Measurements from ENCODE around the gene DYNLT5. TPM values are rescaled to one million over a fixed set of nuclear protein-coding genes. Genes with fewer than 3 reads are reported as not detected.

Gene DYNLT5
- total RNA-seq, 1 experiment from 2014 or later: 0.83 TPM

GRCh38 chr1:66787641-66788040, 35.4 kb downstream of the DYNLT5 start:
- Histone ChIP-seq H3K27me3 (ENCODE audit: insufficient read depth, low read length) (no peaks in the 10 kb centered on the region), H4K91ac (ENCODE audit: insufficient read length, low read depth, low read length) (no peak overlapping the region), H3K4me2 (ENCODE audit: insufficient read depth, insufficient read length, low read length) (no peak overlapping the region), H3K18ac (ENCODE audit: insufficient read length, low read depth, low read length) (no peak overlapping the region), H3K4ac (ENCODE audit: low read depth, low read length) (no peak overlapping the region), H2BK5ac (ENCODE audit: insufficient read length, low read length) (no peak overlapping the region), H3K23me2 (ENCODE audit: insufficient read length, low read depth, low read length, poor library complexity, severe bottlenecking) (no peaks in the 10 kb centered on the region), H2AFZ (ENCODE audit: low read length) (no peak overlapping the region), H3K9me3 (ENCODE audit: control insufficient read depth, low read depth, low read length) (no peaks in the 10 kb centered on the region), H2BK120ac (ENCODE audit: low read depth, low read length, poor library complexity, severe bottlenecking) (no peak overlapping the region), H3K4me1 (ENCODE audit: insufficient read depth, low read length) (no peaks in the 10 kb centered on the region), H4K5ac (ENCODE audit: insufficient read length, low read depth, low read length) (no peak overlapping the region), H2BK12ac (ENCODE audit: insufficient read length, low read depth, low read length) (no peak overlapping the region), H4K8ac (replicated peaks; ENCODE audit: insufficient read length, low read depth, low read length) (no peak overlapping the region), H3K9ac (ENCODE audit: extremely low read depth, insufficient read length, low read length) (no peak overlapping the region), H3K56ac (ENCODE audit: insufficient read length, low read depth, low read length) (no peak overlapping the region), H3K14ac (ENCODE audit: insufficient read depth, low read length) (no peak overlapping the region), H3K23ac (ENCODE audit: insufficient read length, low read depth, low read length) (no peak overlapping the region), H2BK20ac (ENCODE audit: low read depth, low read length, poor library complexity, severe bottlenecking) (no peak overlapping the region), H3K79me1 (ENCODE audit: insufficient read depth, low read depth, low read length, poor library complexity, severe bottlenecking) (no peaks in the 10 kb centered on the region), H2BK15ac (ENCODE audit: low read depth, low read length) (no peak overlapping the region), H4K20me1 (ENCODE audit: control insufficient read depth, insufficient read depth, insufficient read length) (no peaks in the 10 kb centered on the region), H3K27ac (ENCODE audit: insufficient read length, low read depth, low read length) (no peak overlapping the region), H2AK5ac (ENCODE audit: insufficient read length, low read length) (no peak overlapping the region), H3T11ph (ENCODE audit: low read length) (no peak overlapping the region), H3K79me2 (ENCODE audit: insufficient read depth, low read length) (no peaks in the 10 kb centered on the region)
- H3K27me3 Mint-ChIP-seq (ENCODE audit: low read depth): no peaks in the 10 kb centered on the region
- peaks cover 1% of the 10 kb centered on the region in 2 experiments; a peak in 4 of 5 replicates for H3K9me3 Mint-ChIP-seq
- no peak for TF ChIP-seq CTCF (conservative IDR thresholded peaks at IDR 0.05)
- WGBS (ENCODE audit: extremely low coverage, insufficient read length, low lambda C conversion rate): no CpG with 5 or more reads among the region's 4 CpGs
- no peaks in the 10 kb centered on the region for H3K36me3 Mint-ChIP-seq (ENCODE audit: insufficient read depth in 1 of 3, low read depth in 3 of 3)
- peaks cover 0 to 6% of the 10 kb centered on the region in 2 experiments; a peak in 3 of 4 replicates for H3K4me1 Mint-ChIP-seq
- H3K4me3 Mint-ChIP-seq: no peak overlapping the region
- H3K27ac Mint-ChIP-seq: no peak overlapping the region
- no peak for DNase-seq
